Activated CD8-positive, alpha-beta memory T cell treated with anti-CD3 and anti-CD28 coated beads, Interleukin-2, amount 50 U/mL, for 4 hours (primary cell): Measurements from ENCODE around the gene TMEM179.
A peak's percentile ranks its signal among the peaks of the same experiment; 100 is the strongest.

Experiments
- DNase-seq: peaks from one replicate; pipeline ENCODE4 v3.0.0-alpha.2; 2020

Gene TMEM179

GRCh38 chr14:104554088-104554607 lies 50.4 kb downstream of the TMEM179 start:
- peak; percentile 9 for DNase-seq

GRCh38 chr14:104553166-104554087 lies 51.1 kb downstream of the TMEM179 start:
- peak; percentile 8 for DNase-seq

GRCh38 chr14:104552738-104553125 lies 51.8 kb downstream of the TMEM179 start:
- no peak for DNase-seq

DNA sequence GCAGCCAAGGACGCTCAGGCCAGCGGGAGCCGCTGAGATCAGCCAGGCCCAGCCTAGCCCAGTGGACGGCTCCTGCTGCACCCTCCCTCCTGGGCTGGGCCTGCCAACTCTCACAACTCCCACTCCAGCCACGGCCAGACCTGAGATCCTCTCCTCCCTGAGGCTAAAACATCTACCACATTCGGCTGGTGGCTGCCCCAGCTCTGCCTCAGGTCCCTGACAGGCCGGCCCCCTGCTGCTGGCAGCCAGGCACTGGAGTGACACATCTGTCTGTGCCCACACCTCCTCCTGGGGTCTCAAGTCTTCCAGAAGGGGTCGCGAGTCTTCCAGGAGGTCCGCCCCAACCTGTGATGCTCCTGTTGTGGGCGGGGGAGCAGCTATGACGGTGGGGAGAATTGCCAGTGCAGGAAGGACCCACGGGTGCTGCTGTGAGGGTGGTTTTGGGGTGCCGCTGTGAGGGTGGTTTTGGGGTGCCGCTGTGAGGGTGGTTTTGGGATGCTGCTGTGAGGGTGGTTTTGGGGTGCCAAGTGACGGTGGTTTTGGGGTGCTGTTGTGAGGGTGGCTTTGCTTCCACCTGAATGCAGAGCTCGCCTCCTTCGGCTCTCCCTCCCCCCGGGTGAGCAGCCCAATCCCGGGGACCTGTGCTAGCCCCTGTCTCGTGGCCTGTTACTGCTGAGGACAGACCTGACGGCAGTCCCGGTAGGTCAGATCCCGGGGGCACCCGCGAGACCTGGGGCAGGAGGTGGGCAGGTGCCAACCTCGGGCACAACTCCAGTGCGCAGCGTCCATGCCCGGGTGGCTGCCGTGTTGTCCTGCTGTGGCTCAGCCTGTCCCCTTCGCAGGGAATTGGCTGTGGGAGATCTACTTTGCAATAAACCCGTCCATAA lies 52.5 kb downstream of the TMEM179 start:
- peak; percentile 9 for DNase-seq

GRCh38 chr14:104550861-104551728 lies 53.5 kb downstream of the TMEM179 start:
- peak; percentile 9 for DNase-seq

DNA sequence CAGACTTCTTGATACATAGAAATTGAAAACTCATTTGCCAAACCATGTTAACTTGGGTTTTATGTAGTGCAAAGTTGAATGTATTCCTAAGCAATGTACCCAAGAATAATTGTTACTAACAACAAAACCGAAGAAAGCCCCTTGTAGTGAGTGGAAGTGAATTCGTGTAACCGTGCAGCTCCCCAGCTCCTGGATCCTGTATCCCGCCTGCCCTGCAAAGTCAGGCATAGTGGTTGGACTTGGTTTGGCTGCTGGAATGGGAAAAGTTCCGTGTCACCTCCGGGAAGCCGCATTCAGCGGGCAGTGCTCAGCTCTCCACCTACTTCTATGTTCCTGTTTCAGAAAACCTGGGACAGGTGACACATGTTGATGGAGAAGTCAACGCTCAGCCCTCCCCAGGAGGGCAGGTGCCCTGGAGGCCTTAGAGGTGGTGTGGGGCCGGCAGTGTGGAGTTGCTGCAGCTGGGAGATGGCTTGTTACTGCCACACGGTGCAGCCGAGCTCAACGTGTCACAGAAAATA lies 54.2 kb downstream of the TMEM179 start:
- no peak for DNase-seq

- no peak for DNase-seq
Observed at GRCh38 chr14:104549536-104550339, 54.8 kb downstream of the TMEM179 start.

DNA sequence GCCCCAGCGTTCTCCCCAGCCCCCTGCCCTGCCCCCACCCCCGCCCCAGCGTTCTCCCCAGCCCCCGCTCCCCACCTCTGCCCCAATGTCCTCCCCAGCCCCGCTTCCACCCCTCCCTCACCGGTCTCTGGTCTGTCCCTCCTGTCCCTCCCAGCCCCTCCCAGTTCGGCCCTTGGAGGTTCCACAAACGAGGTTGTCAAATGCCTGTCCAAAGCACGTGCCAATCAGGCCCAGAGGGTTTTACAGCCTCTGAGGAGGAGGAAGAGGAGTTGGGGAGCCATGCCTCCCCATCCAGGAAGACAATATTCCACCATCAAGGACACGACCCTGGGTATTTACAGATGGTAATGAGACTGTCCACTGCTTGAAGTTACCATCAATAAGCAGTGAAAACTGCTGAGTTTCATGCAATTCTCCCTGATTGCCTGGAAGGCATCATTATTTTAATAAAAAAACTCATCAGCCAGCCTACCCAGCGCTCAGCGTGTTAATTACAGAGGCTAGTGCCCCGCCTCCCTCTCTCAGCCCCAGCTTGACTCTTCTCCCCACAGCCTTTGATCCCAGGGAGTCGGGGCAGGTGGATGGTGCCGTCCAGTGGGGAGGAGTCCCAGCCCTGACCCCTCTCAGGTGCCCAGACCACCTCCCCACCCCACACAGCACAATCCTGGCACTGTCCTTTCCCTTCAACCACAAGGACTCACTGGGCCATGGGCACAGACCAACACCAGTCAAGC lies 55.6 kb downstream of the TMEM179 start:
- DNase-seq = no peak

DNA sequence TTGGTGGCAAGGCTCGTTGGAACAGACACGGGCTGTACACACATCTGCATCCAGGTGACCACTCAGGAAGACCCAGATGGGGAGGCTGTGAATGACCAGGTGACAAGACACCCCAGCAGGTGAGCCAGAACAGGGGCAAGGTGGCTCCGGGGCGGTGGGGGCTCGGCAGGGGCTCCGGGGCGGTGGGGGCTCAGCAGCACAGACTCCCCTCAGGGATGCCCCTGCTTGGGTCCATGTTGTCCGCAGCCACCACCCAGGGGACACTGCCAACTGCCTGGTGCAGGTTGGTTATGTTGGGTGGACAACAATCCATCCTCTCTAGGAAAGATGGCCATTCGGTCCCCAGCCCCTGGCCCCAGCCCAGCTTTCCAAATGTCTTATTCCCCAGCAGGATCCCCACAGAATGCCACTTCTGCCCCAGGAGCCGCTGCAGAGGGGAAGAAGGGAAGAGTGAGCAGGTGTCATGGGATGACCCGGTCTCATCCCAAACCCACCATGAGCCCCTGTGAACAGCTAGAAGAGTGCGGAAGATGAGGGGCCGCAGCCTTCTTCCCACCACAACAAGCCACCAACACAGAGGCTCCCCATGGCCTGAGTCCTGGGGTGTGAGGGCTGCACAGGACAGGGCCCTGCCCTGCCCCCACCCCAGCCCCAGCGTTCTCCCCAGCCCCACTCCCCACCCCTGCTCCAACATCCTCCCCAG lies 56.4 kb downstream of the TMEM179 start:
- DNase-seq = no peak

DNA sequence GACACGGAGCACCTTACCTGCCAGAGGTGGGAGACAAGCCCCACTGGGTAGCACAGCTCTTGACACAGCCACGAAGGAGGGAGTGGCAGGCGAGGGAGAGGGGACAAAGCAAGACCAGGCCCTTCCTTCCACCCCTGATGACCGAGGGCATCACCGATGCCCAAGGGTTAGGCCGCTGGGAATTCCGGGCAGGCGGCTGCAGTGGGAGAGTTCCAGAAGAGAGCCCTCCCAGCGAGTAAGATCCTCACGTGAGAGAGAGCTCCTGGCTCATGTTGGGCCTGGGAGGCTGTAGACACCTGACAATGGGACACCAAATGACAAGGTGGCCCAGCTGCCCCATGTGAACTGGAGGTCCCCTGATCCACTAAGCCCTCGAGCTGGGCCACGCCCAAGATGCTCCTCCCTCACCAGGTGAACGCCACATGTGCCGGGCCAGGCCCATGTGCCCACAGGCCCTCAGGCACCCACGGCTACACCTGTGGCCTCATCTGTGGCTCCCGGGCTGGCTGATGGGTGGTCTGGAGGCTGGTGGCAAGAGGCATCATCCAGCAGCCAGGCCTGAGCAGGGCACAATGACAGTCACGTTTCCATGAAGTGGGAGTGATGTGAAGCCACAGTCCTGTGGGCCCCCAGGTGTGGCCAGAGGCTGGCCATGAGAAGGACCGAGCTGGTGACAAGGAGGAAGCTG lies 57.1 kb downstream of the TMEM179 start:
- no peak for DNase-seq

- DNase-seq = no peak
Observed at GRCh38 chr14:104546591-104547309, 57.8 kb downstream of the TMEM179 start.

DNA sequence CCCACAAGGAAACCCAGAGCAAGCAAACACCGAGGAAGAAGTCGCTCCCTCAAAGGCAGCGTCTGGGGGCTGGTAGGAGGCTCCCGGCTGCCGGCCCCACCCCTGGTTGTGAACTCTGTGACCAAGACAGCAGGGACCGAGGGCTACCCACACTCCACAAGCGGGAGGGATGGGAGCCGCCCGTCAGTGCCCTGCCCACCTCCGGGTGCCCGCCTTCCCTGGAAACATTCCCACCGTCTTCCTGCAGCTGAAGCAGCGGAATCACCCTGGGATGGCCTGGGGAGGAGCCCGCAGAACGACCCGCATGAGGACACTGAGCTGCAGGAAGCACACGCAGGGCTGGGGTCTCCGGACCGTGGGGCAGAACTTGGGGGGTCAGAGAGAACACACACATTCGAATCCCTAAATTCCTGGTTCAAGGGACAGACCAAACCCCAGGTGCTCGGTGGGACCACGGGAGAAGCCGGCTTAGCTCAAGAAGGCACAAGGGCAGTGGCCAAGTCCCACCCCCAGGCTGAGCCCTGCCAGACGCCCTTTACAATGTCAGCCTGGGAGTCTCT lies 58.5 kb downstream of the TMEM179 start:
- DNase-seq = no peak

DNA sequence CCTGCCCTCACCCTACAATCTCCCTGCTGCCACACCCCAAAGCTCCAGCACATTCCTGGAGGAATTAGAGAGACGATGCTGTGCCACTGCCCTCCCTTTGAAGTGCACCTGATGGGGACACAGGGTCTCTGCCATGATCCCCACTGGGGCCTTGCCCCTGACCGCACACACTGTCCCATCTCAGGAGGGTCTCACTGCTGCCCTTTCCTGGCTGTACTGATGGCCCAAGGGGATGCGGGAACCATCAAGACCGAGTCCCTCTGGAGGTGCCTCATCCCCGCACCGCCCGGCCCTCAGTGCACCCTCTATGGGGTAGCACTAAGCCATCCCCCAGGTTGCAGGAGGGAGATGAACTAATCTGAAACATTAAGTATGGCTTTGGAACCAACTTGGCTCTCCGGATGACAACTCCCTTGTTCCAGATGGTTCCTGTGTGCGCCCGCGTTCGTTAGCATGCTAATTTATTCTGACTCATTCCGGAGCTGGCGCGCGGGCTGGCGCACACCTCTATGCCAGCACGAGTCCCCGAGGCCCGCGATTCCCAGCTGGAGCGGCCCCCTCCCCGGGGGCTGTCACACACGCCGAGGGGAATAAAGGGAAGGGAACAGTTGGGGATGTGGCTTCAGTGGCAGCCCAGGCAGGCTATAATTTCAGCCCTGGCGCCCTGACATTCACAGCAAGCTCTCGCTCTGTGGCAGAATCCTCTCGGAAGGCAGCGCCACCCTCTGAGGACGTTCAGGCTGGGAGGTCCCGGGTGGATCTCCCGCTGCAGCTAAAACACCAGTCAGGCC lies 59.2 kb downstream of the TMEM179 start:
- no peak for DNase-seq

DNA sequence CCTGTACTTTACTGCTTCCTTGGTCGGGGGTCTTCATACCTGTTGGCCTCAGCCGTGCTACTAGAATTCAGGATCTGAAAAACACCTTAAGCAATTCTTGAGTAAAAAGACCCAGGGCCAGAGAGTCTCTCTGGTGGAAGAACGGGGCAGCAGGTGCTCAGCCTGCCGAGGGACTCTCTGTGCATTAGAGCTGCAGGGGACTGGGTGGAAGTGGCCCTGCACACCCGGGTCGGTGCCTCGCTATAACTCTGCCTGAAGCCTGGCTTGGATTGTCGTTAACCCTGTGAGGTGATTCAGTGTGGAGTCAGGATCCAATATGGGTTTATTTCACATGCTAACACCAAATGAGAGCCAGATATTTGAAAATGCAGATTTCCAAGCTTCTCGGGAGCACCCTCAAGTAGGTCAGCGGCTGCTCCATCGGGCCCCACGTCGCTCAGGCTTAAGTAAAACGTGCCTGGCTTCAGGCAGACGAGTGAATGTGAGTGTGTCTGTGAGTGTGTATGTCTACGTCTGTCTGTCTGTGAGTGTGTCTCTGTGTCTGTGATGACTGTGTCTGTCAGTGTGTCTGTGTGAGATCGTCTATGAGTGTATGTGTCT lies 60.1 kb downstream of the TMEM179 start:
- DNase-seq = no peak

GRCh38 chr14:104542871-104543830 lies 61.4 kb downstream of the TMEM179 start:
- no peak for DNase-seq
